ENCODE data around the gene MT1B. TPM values are rescaled to one million over a fixed set of nuclear protein-coding genes. Genes with fewer than 3 reads are reported as not detected.
A peak's percentile ranks its signal among the peaks of the same experiment; 100 is the strongest.
"Not testable (repeated sequence)": the region's sequence is repeated elsewhere in the genome, so short reads cannot be mapped to it uniquely, and the experiment has no call there.

MT1B gene
- total RNA-seq, 2 donors from 2014 or later, result not detected

GRCh38 chr16:56669840-56670619, 18.3 kb downstream of the MT1B start:
- H3K9me3 ChIP-seq (ENCODE audit: control insufficient read depth, low read length, poor library complexity, severe bottlenecking), result no peaks in the 10 kb centered on the region
- peak overlapping the region; percentile 31 for H3K4me3 Mint-ChIP-seq

GRCh38 chr16:56670620-56670934, 18.9 kb downstream of the MT1B start:
- Mint-ChIP-seq H3K4me3 (no peak overlapping the region), H3K27me3 (peaks cover 65% of the 10 kb centered on the region), H3K36me3 (ENCODE audit: low read depth) (peaks cover 2% of the 10 kb centered on the region), H3K27ac (no peak overlapping the region), H3K4me1 (peaks cover 20% of the 10 kb centered on the region)
- no peak for ATAC-seq
- DNase-seq, result no peak
- no peaks in the 10 kb centered on the region for H3K9me3 ChIP-seq (ENCODE audit: control insufficient read depth, low read length, poor library complexity, severe bottlenecking)

More at GRCh38 chr16:56669840-56670619, 18.3 kb downstream of the MT1B start:
- ATAC-seq (no peak), DNase-seq (no peak)
- Mint-ChIP-seq H3K27me3 (peaks cover 60% of the 10 kb centered on the region), H3K4me1 (peaks cover 18% of the 10 kb centered on the region), H3K27ac (no peak overlapping the region), H3K36me3 (ENCODE audit: low read depth) (peaks cover 2% of the 10 kb centered on the region)

- peaks cover 67% of the 10 kb centered on the region for H3K27me3 Mint-ChIP-seq
- H3K4me3 Mint-ChIP-seq; H3K36me3 Mint-ChIP-seq (ENCODE audit: low read depth); H3K9me3 ChIP-seq (ENCODE audit: control insufficient read depth, low read length, poor library complexity, severe bottlenecking); ATAC-seq; DNase-seq; H3K27ac Mint-ChIP-seq: not testable (repeated sequence)
- H3K4me1 Mint-ChIP-seq, result peaks cover 21% of the 10 kb centered on the region
Measured at GRCh38 chr16:56671691-56672090, 20.0 kb downstream of the MT1B start.

- not testable (repeated sequence) for H3K9me3 ChIP-seq (ENCODE audit: control insufficient read depth, low read length, poor library complexity, severe bottlenecking); DNase-seq; H3K27ac Mint-ChIP-seq; ATAC-seq; H3K4me3 Mint-ChIP-seq; H3K36me3 Mint-ChIP-seq (ENCODE audit: low read depth)
- Mint-ChIP-seq H3K4me1 (peaks cover 21% of the 10 kb centered on the region), H3K27me3 (peaks cover 66% of the 10 kb centered on the region)
Measured at GRCh38 chr16:56672171-56672570, 20.5 kb downstream of the MT1B start.

- H3K36me3 Mint-ChIP-seq (ENCODE audit: low read depth), result peaks cover 2% of the 10 kb centered on the region
- H3K9me3 ChIP-seq (ENCODE audit: control insufficient read depth, low read length, poor library complexity, severe bottlenecking), result no peaks in the 10 kb centered on the region
- H3K4me3 Mint-ChIP-seq, result no peak overlapping the region
- DNase-seq, result no peak
- H3K27me3 Mint-ChIP-seq, result peaks cover 58% of the 10 kb centered on the region
- ATAC-seq, result no peak
- peaks cover 18% of the 10 kb centered on the region for H3K4me1 Mint-ChIP-seq
- H3K27ac Mint-ChIP-seq, result no peak overlapping the region
Measured at GRCh38 chr16:56672761-56673536, 21.3 kb downstream of the MT1B start.

GRCh38 chr16:56673921-56674320, 22.2 kb downstream of the MT1B start:
- ATAC-seq, result peak; percentile 60
- H3K27me3 Mint-ChIP-seq, result peaks cover 49% of the 10 kb centered on the region
- DNase-seq, result no peak
- H3K4me3 Mint-ChIP-seq, result peak overlapping the region; percentile 9
- H3K9me3 ChIP-seq (ENCODE audit: control insufficient read depth, low read length, poor library complexity, severe bottlenecking), result no peaks in the 10 kb centered on the region
- peaks cover 12% of the 10 kb centered on the region for H3K4me1 Mint-ChIP-seq
- no peaks in the 10 kb centered on the region for H3K36me3 Mint-ChIP-seq (ENCODE audit: low read depth)
- no peak overlapping the region for H3K27ac Mint-ChIP-seq

GRCh38 chr16:56674570-56674969, 22.9 kb downstream of the MT1B start:
- H3K4me3 Mint-ChIP-seq; DNase-seq; H3K4me1 Mint-ChIP-seq; H3K9me3 ChIP-seq (ENCODE audit: control insufficient read depth, low read length, poor library complexity, severe bottlenecking); H3K36me3 Mint-ChIP-seq (ENCODE audit: low read depth); ATAC-seq; H3K27ac Mint-ChIP-seq: not testable (repeated sequence)
- H3K27me3 Mint-ChIP-seq, result peaks cover 42% of the 10 kb centered on the region

GRCh38 chr16:56675685-56676210, 24.1 kb downstream of the MT1B start:
- peak; percentile 80 for ATAC-seq
- no peaks in the 10 kb centered on the region for H3K9me3 ChIP-seq (ENCODE audit: control insufficient read depth, low read length, poor library complexity, severe bottlenecking)
- H3K36me3 Mint-ChIP-seq (ENCODE audit: low read depth), result no peaks in the 10 kb centered on the region
- peak overlapping the region; percentile 83 for H3K4me3 Mint-ChIP-seq
- H3K27ac Mint-ChIP-seq, result peak overlapping the region; percentile 89
- peaks cover 30% of the 10 kb centered on the region for H3K27me3 Mint-ChIP-seq
- peaks cover 6% of the 10 kb centered on the region for H3K4me1 Mint-ChIP-seq
- no peak for DNase-seq

- ATAC-seq, result no peak
- no peaks in the 10 kb centered on the region for H3K36me3 Mint-ChIP-seq (ENCODE audit: low read depth)
- DNase-seq, result no peak
- H3K27me3 Mint-ChIP-seq, result peaks cover 24% of the 10 kb centered on the region
- peaks cover 6% of the 10 kb centered on the region for H3K4me1 Mint-ChIP-seq
- no peak overlapping the region for H3K27ac Mint-ChIP-seq
- no peaks in the 10 kb centered on the region for H3K9me3 ChIP-seq (ENCODE audit: control insufficient read depth, low read length, poor library complexity, severe bottlenecking)
- H3K4me3 Mint-ChIP-seq, result no peak overlapping the region
Measured at GRCh38 chr16:56677474-56677873, 25.8 kb downstream of the MT1B start.

GRCh38 chr16:56679078-56679730, 27.5 kb downstream of the MT1B start:
- Mint-ChIP-seq H3K27me3 (peaks cover 13% of the 10 kb centered on the region), H3K27ac (no peak overlapping the region), H3K4me3 (no peak overlapping the region), H3K4me1 (peaks cover 13% of the 10 kb centered on the region), H3K36me3 (ENCODE audit: low read depth) (no peaks in the 10 kb centered on the region)
- ATAC-seq, result no peak
- no peak for DNase-seq
- no peaks in the 10 kb centered on the region for H3K9me3 ChIP-seq (ENCODE audit: control insufficient read depth, low read length, poor library complexity, severe bottlenecking)

GRCh38 chr16:56679818-56680217, 28.1 kb downstream of the MT1B start:
- H3K4me3 Mint-ChIP-seq, result no peak overlapping the region
- H3K27me3 Mint-ChIP-seq, result peaks cover 10% of the 10 kb centered on the region
- no peaks in the 10 kb centered on the region for H3K36me3 Mint-ChIP-seq (ENCODE audit: low read depth)
- no peak for ATAC-seq
- H3K9me3 ChIP-seq (ENCODE audit: control insufficient read depth, low read length, poor library complexity, severe bottlenecking), result no peaks in the 10 kb centered on the region
- DNase-seq, result no peak
- peaks cover 15% of the 10 kb centered on the region for H3K4me1 Mint-ChIP-seq
- no peak overlapping the region for H3K27ac Mint-ChIP-seq

GRCh38 chr16:56681939-56682702, 30.4 kb downstream of the MT1B start, which contains the start of gene MT1X:
Gene MT1X (plus strand): TSS chr16:56682470. CDS start chr16:56682541, 71 bp downstream.
- DNase-seq (peak; percentile 71 to 87 (median 78)), ATAC-seq (peak; percentile 99)
- Mint-ChIP-seq H3K27me3 (no peaks in the 10 kb centered on the region), H3K4me1 (peaks cover 12% of the 10 kb centered on the region), H3K36me3 (ENCODE audit: low read depth) (no peaks in the 10 kb centered on the region), H3K4me3 (peak within 1 kb of the TSS; percentile 92), H3K27ac (peak within 1 kb of the TSS; percentile 94)
- no peaks in the 10 kb centered on the region for H3K9me3 ChIP-seq (ENCODE audit: control insufficient read depth, low read length, poor library complexity, severe bottlenecking)
